ENCODE data around the gene WFIKKN2. TPM values are rescaled to one million over a fixed set of nuclear protein-coding genes. Genes with fewer than 3 reads are reported as not detected.
"Not testable (repeated sequence)": the region's sequence is repeated elsewhere in the genome, so short reads cannot be mapped to it uniquely, and the experiment has no call there.

The WFIKKN2 gene
- total and polyA plus RNA-seq, 2 experiments from 2014 or later = 0.34 TPM; not detected in 1

- no peak overlapping the region for H3K27ac ChIP-seq
- TF ChIP-seq, protein P1, sequence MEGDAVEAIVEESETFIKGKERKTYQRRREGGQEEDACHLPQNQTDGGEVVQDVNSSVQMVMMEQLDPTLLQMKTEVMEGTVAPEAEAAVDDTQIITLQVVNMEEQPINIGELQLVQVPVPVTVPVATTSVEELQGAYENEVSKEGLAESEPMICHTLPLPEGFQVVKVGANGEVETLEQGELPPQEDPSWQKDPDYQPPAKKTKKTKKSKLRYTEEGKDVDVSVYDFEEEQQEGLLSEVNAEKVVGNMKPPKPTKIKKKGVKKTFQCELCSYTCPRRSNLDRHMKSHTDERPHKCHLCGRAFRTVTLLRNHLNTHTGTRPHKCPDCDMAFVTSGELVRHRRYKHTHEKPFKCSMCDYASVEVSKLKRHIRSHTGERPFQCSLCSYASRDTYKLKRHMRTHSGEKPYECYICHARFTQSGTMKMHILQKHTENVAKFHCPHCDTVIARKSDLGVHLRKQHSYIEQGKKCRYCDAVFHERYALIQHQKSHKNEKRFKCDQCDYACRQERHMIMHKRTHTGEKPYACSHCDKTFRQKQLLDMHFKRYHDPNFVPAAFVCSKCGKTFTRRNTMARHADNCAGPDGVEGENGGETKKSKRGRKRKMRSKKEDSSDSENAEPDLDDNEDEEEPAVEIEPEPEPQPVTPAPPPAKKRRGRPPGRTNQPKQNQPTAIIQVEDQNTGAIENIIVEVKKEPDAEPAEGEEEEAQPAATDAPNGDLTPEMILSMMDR (IDR thresholded peaks at IDR 0.05; ENCODE audit: low read depth, low read length) = no peak
- H3K4me3 ChIP-seq = no peak overlapping the region
- H3K36me3 ChIP-seq = peaks cover under 1% of the 10 kb centered on the region
- peaks cover 32% of the 10 kb centered on the region for H3K4me1 ChIP-seq (ENCODE audit: low read depth)
- no peak for DNase-seq (ENCODE audit: low read depth in 1 of 2, low spot score in 1 of 2)
- no peaks in the 10 kb centered on the region for H3K9me3 ChIP-seq (ENCODE audit: low read depth)
- H3K27me3 ChIP-seq = no peaks in the 10 kb centered on the region
Observed at GRCh38 chr17:50856431-50856830, 21.0 kb downstream of the WFIKKN2 start.

DNA sequence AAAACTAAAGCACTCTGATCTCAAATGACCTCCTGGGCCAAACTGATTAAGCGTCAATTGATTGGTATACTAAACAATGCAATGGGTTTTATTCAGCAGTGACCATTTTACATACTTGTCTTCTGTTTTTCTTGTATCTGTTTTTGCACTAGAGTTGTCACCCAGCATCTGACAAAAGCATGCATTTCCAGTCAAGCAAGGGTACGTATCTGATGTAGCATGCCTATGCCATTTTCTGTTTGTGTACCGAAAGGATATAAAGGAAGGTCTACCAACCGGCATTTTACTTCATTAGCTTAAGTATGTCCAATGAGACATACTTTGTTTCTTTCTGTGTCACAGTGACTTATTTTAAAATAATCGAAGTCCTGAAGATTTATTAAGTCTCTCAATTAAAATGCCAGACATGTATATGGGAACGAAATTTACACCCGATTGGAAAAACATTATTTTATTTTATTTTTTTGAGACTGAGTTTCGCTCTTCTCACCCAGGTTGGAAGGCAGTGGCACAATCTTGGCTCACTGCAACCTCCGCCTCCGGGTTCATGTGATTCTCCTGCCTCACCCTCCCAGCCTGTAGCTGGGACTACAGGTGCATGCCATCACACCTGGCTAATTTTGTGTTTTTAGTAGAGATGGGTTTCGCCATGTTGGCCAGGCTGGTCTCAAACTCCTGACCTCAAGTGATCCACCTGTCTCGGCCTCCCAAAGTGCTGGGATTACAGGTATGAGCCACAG lies 23.3 kb downstream of the WFIKKN2 start:
- Histone ChIP-seq H3K27ac (no peak overlapping the region), H3K36me3 (peaks cover 19% of the 10 kb centered on the region), H3K4me1 (ENCODE audit: low read depth) (peaks cover 33% of the 10 kb centered on the region), H3K27me3 (no peaks in the 10 kb centered on the region), H3K9me3 (ENCODE audit: low read depth) (no peaks in the 10 kb centered on the region), H3K4me3 (no peak overlapping the region)
- DNase-seq (ENCODE audit: low read depth in 1 of 2, low spot score in 1 of 2) = no peak
- TF ChIP-seq, protein P1 (IDR thresholded peaks at IDR 0.05; ENCODE audit: low read depth, low read length) = no peak

DNA sequence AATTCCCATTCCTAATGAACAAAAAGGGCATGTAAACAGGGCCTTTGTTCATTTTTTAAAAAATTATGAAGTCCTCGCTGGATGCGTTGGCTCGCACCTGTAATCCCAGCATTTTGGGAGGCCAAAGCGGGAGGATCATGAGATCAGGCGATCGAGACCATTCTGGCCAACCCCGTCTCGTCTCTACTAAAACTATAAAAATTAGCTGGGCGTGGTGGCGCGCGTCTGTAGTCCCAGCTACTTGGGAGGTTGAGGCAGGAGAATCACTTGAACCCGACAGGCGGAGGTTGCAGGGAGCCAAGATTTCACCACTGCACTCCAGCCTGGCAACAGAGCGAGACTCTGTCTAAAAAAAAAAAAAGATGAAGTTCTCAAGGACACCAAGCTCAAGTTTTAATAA lies 24.3 kb downstream of the WFIKKN2 start:
- H3K9me3 ChIP-seq (ENCODE audit: low read depth); H3K27me3 ChIP-seq; DNase-seq (ENCODE audit: low read depth in 1 of 2, low spot score in 1 of 2); H3K4me3 ChIP-seq; H3K27ac ChIP-seq: not testable (repeated sequence)
- H3K36me3 ChIP-seq = peaks cover 19% of the 10 kb centered on the region
- peaks cover 28% of the 10 kb centered on the region for H3K4me1 ChIP-seq (ENCODE audit: low read depth)

- Histone ChIP-seq H3K4me3 (no peak overlapping the region), H3K27me3 (no peaks in the 10 kb centered on the region), H3K27ac (peak overlapping the region; percentile 26), H3K4me1 (ENCODE audit: low read depth) (peaks cover 21% of the 10 kb centered on the region), H3K36me3 (peaks cover 19% of the 10 kb centered on the region), H3K9me3 (ENCODE audit: low read depth) (no peaks in the 10 kb centered on the region)
- TF ChIP-seq, protein P1 (IDR thresholded peaks at IDR 0.05; ENCODE audit: low read depth, low read length) = no peak
- no peak for DNase-seq (ENCODE audit: low read depth in 1 of 2, low spot score in 1 of 2)
Observed at GRCh38 chr17:50861334-50861676, 25.9 kb downstream of the WFIKKN2 start.

GRCh38 chr17:50861822-50862528 lies 26.6 kb downstream of the WFIKKN2 start:
- TF ChIP-seq, protein P1 (IDR thresholded peaks at IDR 0.05; ENCODE audit: low read depth, low read length) = no peak
- peaks cover 21% of the 10 kb centered on the region for H3K4me1 ChIP-seq (ENCODE audit: low read depth)
- no peak overlapping the region for H3K27ac ChIP-seq

DNA sequence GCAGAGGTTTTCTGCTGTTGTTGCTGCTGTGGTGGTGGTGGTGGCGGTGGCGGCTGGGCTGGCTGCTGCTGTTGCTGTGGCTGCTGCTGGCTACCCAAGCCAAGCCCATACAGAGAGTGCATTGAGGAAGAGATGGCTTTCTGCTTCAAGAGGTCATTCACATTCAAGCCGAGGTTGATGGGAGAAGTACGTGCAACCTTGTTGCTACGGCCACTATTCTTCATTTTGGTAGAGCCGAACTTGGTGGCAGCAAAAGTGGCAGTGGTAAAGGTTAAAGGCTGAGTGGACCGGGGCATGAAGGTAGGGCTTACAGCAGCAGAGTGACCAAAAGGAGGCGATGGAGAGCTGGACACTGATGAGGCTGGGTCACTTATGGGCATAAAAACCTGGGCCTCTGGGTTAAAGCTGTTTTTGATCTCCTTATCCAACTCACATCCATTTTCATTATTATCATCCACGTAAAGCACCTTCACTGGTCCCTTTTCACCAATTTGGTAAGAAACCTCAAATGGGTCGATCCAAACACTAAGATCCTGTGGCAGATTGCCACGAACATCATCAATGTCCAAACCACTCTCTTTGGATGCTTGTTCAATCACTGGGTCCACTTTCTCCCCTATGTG lies 27.9 kb downstream of the WFIKKN2 start:
- H3K27me3 ChIP-seq = no peaks in the 10 kb centered on the region
- peak; percentile 48 to 59 for DNase-seq (ENCODE audit: low read depth in 1 of 2, low spot score in 1 of 2)
- H3K27ac ChIP-seq = no peak overlapping the region
- peaks cover 25% of the 10 kb centered on the region for H3K4me1 ChIP-seq (ENCODE audit: low read depth)
- TF ChIP-seq, protein P1 (IDR thresholded peaks at IDR 0.05; ENCODE audit: low read depth, low read length) = peak; percentile 59
- H3K9me3 ChIP-seq (ENCODE audit: low read depth) = no peaks in the 10 kb centered on the region
- peaks cover 19% of the 10 kb centered on the region for H3K36me3 ChIP-seq
- H3K4me3 ChIP-seq = peak overlapping the region; percentile 97

More at GRCh38 chr17:50861822-50862528, 26.6 kb downstream of the WFIKKN2 start:
- Histone ChIP-seq H3K36me3 (peaks cover 19% of the 10 kb centered on the region), H3K9me3 (ENCODE audit: low read depth) (no peaks in the 10 kb centered on the region), H3K4me3 (no peak overlapping the region), H3K27me3 (no peaks in the 10 kb centered on the region)
- no peak for DNase-seq (ENCODE audit: low read depth in 1 of 2, low spot score in 1 of 2)

All from cardiac muscle cell (in vitro differentiated cells and primary cell).